SKM-1 (cell line): ENCODE data around the gene SPTBN1.

Experiments
- DNase-seq: peaks from one replicate; lab custom pipeline; 2025; ENCODE audit not compliant: unreplicated experiment; lab: John Stamatoyannopoulos, UW

Gene SPTBN1

DNA sequence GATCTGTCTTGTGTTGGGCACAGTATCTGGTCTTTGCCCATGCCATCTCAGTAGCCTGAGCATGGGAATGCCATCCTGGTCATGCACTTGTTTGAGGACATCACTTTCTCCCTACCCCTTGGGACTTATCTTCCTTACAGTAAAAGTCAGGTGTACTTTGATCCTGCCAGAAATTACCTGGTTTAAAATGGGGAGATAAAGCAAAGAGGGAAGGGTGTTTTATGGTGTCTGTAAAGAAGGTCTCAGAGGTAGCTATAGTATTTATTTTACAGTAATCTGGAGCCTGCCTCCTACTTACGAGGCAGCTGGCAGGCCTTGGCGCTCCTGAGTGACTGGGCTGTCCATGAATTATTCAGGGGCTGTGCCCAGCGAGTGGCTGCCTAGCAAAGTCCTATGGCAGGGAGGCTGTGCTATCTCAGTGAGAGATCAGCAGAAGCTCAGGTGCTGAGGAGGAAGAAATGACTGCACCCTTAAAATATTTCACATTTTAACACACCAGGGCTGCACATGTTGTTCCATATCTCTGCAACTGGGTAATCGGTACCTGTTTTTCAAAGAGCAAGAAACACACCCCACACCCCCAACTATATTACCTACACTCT lies 93.9 kb downstream of the SPTBN1 start:
- no peak for DNase-seq

DNA sequence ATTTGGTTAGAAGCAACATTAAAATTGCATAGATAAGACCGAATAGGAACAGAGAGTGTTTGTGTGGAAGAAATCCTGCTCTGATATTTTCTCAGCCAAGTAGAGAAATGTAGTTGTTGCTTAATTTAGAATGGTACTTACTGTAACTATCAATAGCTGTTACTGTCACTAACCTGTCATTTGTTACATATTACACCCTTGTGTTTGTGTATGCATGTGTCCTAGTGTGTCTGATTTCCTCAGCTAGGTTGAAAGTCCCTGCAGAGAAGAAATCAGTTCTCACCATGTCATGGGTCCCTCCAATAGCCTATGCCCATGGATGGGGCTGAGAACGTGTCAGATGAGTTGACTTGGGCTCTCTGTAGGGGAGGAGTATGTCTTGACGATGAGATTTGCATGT lies 94.4 kb downstream of the SPTBN1 start:
- no peak for DNase-seq

DNA sequence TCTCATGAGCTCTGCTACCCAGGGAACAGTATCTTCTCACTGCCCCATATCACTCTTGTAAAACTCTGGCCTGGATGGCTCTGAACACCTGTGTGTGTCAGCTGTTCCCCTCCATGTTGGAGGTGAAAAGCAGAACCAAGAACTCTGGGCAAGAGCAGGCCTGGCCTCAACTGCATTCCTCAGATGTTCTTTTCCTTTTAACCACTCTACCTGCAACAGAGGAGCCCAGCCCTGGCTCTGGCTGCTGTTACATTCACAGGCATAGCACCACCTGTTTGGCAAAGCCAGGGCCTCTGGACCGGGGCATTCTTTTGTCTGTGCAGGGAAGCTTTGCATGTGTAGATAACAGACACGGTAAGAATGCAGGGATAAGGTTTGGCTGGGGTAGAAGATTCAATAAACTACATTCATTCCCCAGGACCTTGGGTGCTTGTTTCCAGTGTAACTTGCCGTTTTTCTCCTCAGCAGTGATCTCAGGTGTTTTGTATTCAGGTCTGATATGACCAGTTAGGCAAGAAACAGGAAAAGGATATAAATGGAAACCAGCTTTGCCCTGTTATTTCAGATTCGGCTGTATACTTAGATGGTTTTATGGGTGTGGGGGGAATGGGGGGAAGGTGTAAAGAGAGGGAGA lies 95.1 kb downstream of the SPTBN1 start:
- DNase-seq: no peak

DNA sequence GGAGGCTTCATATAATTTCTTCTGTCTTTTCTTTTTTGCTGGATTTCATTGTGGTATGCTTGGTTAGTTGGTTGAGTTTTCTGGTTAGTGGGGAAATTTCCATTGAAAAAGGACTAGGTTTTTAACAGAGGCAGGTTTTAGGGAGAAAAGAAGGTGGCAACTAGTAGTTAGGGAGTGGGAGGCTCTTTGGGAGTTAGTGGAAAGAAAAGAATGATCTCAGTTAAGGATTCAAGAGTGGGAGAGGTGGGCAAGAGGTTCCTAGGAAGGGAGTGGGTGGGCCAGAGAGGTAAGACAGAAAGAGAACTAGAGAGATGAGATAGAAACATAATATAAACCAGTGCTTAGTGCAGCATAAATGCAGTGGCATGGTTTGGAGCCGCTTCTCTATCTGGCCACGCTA lies 96.9 kb downstream of the SPTBN1 start:
- no peak for DNase-seq

DNA sequence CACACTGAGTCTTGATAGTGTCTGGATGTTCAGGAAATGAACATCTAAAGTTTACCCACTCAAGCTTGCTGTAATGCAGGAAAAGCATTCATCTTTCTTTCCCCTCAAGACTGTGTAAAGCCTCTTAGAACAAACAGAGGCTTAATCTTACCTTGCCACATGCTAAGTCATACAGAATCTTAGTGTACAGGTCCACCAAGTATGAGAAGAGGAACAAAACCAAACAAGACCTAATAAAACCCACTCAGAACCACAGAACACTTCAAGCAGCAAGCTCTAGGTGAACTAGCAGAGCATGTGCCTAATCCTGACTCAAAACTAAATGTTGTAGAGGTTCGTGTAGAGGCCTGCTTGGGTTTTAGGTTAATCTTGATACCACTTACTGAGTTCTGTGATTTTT lies 97.6 kb downstream of the SPTBN1 start:
- DNase-seq: no peak

DNA sequence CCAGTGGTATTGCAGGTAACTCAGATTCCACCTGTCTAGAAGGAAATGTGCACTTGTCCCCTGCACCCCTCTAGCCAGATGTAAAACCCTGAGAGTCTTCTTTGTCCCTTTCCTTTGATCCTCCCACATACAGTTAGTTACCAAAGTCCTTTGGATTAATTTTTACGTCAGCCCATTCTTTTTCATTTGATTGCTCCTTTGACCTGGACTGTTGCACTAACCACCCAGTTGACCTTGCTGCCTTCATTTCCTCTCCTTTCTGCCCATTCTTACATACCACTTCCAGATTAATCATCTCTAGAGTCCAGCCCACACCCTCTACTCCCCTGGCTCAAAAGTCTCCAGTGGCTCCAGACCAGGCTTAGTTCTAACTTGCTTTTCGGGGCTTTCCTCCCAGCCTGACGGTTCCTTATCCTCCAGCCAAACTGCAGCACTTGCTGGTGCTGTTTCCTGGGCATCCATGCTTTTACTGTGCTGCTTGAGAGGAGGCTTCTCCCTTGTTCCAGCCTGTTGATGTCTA lies 99.3 kb downstream of the SPTBN1 start:
- DNase-seq: no peak

DNA sequence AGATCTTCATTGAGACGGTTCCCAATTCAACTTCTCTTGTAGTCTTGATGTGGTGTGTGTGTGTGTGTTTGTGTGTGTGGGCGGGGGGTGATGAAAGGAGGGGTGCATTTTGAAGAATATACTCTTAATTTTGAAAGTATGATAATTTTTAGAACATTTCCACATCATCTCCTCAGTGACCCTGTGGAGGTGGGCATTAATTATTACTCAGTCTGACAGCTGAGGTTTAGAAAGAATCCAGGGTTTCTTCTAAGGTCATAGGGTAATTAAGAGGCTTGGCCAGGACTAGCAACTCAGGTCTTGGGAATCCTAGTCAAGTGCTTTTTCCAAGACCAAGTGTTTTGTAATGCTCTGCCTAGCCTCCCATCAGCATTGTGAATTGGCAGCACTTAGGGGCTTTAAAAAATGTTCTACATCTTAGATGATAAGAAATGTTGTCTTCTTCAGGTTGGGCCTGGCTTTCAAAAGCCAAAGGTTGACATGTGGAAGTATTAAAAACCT lies 100.5 kb downstream of the SPTBN1 start:
- DNase-seq: no peak

DNA sequence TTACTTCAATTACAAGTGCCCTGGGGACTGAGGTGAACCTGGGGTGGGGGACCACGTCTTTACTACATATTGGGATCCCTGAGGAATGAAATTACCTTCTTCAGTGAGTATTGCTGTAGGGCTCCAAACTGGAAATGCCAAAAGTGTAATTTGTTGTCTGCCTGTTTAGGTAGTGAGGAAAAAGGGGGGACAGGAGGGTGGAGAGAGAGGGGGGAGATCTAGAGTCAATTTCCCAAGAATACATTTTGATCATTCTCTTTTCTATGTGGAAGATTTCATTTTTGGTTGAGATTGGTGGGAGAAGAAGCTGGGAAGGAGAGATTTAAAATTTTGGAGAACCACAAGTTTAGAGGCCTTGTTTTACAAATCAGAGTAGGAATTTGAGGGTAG lies 101.1 kb downstream of the SPTBN1 start:
- no peak for DNase-seq

DNA sequence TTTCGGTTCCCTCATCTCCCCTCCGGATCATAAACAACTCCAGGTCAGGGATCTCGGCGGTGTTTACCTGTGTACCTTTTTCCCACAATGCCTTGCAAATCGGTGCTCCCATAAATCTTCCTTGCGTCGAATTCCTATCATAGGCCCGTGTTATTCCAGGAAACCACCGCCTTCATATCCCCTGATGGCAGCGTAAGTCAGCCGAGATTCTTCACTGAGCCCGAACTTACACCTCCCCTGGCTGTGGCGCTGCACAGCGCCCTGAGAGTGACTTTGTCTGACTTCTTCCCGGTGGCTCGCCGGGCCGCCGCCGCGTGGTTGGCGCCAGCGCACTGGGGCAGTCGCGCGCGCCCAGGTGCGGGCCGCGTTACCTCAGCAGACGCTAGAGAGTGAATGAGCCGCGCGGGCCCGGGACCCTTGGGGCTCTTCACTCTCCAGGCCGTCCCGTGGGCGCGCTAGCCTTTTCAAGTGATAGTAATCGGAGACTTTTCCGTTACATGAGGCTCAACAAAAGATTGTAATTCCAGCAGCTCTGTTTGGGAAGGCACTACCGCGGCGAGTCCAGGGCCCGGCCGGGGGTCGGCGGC lies 101.6 kb downstream of the SPTBN1 start:
- no peak for DNase-seq

DNA sequence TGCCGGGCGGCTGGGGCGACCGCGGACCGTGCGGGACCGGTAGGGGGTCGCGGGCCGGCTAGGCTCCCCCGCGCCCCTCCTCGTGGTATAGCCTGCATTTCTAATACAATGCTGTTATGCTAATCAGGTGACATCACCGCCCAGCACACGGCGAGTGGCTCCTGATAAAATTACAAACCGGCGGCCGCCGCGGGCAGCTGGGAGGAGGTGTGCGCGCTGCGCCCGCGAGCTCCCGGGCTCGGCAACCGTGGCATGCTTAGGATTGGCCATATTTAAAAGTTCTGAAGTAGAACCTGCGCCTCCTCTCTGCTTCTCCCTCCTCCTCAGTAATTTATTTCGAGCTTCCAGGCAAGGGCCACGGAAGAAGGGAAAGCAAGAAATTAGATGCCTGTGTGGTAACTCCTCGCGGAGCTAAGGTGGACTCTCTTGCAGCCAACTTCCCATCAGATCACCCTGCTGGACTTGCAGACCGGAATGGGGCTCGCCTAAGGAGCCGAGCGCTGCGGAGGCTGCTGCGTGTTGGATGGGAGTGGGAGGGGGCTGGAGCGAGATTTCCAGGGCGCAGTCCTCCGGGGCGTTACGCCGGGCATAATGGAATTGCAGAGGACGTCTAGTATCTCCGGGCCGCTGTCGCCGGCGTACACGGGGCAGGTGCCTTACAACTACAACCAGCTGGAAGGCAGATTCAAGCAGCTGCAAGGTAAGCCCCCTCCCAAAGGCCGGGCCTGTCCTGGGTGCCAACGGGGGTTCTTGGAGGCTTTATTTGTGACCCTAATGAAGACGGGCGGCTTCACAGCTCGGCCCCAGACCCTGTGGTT lies 102.3 kb downstream of the SPTBN1 start:
- DNase-seq: peak; percentile 43

DNA sequence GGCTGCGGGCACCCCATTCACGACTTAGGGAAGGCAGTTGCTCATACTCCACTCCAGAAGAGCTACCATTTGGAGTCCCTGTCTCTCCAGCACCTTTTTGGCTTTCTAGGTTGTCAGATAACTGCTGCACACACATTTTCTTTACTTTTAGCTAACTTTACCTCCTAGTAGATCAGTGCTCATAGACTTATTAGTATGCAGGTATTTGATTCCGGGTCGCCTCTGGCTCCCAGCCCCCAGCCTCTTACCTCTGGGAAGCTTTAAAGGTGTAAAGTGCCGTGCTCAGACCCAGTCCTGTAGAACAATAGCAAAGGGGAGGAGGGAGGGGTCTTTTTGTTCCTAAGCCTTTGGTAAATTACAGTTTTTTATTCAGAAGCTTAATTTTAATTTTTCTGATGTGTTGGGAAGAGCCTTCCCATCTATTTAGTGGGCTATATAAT lies 102.9 kb downstream of the SPTBN1 start:
- DNase-seq: no peak

DNA sequence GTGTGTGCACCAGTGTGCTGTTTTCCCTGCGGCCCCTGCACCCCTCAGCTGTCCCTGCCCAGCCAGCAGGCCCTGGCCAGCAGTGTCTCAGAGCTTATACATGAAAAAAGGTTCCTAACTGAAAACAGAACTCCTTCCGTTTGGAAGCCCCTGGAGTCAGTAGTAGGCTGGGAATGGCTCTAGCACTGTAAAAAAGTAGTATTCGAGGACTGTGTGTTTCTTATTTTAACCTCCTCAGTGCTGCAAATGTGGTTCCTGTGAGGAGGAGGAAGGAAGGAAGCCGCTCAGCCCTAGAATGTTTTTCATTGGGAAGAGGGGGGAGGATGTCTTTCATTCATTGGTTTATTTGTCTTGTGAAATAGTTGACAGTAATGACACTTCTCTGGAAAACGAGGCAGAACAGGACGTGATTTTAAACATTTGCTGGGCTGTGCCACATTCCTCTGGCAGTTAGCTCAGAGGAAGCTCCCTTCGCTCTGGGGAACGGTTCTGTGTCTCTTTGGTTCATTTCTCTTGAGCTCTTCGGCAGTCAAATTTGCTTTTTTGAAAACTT lies 103.5 kb downstream of the SPTBN1 start:
- DNase-seq: peak; percentile 35

DNA sequence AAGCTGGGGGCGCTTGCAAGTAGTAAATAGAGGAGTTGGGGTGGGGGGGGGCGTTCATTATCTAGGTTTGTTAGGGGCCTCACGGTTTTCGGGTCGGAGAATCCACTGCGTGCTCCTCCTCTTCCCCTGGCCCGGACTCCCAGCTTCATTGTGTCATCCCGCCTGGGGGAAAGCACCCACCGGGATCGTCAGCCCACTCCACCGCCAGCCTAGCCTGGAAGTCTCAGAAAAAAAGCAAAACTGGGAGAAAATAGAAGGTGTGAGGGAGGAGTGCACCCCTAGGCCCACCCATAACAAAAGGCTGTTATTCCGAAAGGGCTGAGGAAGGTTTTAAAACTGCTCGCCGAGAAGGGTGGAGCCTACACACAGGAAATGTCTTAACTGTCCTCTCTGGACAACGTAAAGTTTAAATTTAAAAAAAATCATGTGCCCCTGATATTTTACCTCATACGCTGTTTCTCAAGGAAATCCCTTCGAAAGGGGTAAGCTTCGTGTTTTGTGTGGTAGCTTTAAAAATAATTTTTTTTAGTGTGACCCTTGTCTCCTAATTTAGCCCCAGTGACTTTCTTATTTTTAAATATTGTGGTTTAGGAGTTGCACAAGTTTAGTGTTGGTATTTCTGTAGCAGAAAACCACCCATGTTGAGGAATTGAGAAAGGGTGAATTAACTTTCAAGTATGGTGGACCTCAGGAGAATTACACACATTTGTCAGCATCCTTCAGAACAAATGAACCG lies 104.2 kb downstream of the SPTBN1 start:
- peak; percentile 82 for DNase-seq

DNA sequence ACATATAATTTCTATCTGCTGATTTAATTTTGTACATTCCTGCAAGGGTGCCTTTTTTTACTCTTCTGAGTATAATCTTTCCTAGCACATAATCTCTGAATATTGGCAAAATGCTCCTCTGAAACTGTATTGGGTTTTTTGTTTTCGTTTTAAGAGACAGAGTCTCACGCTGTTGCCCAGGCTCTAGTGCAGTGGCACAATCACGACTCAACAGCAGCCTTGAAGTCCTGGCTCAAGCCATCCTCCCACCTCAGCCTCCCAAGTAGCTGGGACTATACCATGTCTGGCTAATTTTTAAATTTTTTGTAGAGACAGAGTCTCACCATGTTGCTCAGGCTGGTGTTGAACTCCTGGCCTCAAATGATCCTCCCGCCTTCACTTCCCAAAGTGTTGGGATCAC lies 104.9 kb downstream of the SPTBN1 start:
- DNase-seq: no peak

DNA sequence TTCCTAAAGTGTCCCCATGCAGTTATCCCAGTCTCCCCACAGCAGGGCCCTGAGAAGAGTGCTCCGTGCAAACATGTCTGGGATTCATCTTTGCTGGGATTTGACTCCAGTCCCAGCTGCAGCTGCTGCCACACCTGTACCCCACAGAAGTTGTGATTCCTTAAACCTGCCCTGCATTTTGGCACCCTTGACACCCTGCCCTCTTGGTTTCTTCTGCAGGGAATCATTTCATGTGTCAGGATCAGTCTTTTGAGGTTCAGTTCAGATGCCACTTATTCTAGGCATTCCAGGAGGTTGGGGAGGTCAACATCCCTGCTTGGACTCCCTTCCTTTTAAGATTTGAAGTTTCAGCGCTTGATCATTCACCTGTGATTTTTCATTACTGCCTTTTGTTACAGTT lies 108.3 kb downstream of the SPTBN1 start:
- no peak for DNase-seq

DNA sequence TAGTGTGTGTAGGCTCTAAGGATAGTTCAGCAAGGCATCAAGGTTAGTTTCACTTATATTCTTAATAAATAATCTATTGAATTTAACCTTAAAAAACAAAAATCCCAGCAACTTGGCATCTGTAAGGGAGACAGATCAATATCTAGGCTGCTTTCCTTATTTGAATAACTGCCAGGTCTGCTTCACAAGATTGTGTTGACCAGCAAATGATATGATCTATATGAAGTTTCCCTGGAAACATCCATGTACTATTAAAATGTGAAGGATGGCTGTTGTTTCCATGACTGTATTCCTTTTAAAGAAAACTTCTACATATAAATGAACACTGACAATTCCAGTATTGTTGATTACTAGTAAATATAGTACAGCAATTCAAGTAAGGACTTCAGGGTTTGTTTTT lies 109.4 kb downstream of the SPTBN1 start:
- DNase-seq: no peak

DNA sequence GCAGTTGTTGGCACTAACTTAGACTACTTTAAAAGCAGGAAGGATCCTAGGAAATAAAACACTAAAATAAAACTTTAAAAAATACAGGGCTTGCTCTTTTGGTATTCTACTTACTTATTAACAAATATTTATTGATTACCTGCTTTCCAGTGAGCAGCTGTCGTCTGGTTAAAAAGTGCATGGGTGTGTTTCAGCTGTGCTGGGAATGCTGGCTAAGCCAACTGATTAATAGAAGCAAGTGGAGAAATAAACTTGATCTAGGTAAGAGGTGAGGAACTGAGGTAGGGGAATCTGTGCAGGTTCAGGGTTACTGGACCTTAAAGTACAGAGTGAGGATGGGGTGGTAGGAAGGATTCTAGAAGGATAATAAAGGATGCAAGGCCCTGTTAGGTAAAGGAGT lies 110.8 kb downstream of the SPTBN1 start:
- DNase-seq: no peak

DNA sequence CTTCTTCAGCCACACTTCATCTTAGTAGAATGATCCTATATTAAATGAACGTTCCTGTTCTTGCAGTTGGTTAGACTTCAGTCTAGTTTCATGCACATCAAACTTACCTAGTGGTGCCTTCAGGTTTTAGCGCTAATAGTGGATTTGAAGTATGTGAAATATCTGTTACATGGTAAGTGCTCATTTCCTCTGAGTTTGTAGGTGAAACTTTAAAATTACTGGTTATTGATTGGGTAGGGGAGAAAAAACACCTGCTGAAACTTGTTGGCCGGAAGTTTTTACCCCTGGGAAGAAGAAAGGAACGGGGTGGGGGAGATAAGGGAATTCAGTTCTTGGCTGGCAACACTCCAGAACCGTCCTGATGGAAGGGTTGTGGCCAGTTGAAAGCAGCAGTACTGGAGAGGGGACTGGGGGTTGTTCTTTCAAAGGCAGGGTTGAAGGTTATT lies 112.8 kb downstream of the SPTBN1 start:
- DNase-seq: no peak

DNA sequence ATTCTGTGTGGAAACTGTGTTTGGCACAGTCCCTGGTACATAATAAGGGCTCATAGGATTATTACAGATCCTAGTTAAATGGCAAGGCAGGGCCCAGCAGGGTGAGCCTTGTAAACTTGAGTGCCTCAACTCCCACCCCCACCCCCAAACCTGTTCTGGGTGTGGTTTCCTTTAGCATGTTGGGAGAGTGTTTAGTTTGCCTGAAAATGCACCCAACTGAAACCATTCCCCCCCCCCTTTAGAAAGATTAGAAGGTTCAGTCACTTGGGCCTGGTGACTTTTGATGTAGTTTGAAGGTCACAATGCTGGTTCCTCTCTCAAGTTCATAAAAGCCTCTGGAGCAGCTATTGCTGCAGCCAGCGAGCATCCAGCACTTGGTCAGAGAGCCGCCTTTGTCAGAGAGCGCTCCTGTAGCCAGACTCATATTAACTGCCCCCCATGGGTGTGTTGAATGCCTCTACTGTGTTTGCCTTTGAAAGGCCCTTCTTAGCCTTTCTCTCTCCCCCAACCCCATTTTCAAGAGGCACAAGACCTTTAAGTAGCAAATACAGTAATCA lies 113.7 kb downstream of the SPTBN1 start:
- no peak for DNase-seq

DNA sequence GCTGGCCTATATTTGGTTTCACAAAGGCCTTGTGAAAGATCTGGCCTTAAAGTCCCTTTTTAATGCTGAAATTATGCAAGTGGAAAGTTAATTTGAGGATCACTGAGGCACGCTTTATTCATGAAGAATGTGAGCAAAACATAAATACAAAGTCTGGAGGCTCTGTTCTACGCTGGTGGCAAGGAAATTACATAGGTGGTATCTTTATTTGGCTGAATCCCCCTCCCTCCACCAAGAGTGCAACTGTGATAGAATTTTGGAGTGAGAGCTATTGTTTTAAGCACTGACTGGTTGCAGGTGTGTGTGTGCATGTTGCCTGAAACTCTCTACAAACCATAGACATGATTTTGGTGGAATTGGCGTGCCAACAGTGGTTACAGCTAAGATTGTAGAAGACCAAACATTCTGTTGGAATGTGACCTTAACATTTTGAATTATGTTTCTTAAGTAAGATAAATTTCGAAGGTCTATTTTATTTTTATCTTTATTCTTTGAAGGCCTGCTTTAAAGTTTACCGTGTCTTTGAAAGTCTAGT lies 114.3 kb downstream of the SPTBN1 start:
- DNase-seq: no peak
